ENCODE results near the gene USP36. TPM values are rescaled to one million over a fixed set of nuclear protein-coding genes. Genes with fewer than 3 reads are reported as not detected.

The USP36 gene
- total RNA-seq, 1 donor from 2014 or later, result 53.4 TPM

GRCh38 chr17:78796517-78796900, 44.1 kb downstream of the USP36 start:
- no peak overlapping the region for H3K27ac Mint-ChIP-seq
- H3K9me3 Mint-ChIP-seq, result no peaks in the 10 kb centered on the region
- no peaks in the 10 kb centered on the region for H3K27me3 Mint-ChIP-seq
- peaks cover 10% of the 10 kb centered on the region for H3K4me1 Mint-ChIP-seq (ENCODE audit: unreplicated experiment)
- H3K36me3 Mint-ChIP-seq, result peaks cover 48% of the 10 kb centered on the region
- TF ChIP-seq CTCF (conservative IDR thresholded peaks at IDR 0.05), result no peak
- no peak overlapping the region for H3K4me3 Mint-ChIP-seq
- no peak for DNase-seq (ENCODE audit: extremely low spot score, unreplicated experiment)

- no peak for TF ChIP-seq CTCF (conservative IDR thresholded peaks at IDR 0.05)
- H3K4me1 Mint-ChIP-seq (ENCODE audit: unreplicated experiment), result peaks cover 14% of the 10 kb centered on the region
- no peaks in the 10 kb centered on the region for H3K27me3 Mint-ChIP-seq
- no peak overlapping the region for H3K4me3 Mint-ChIP-seq
- H3K9me3 Mint-ChIP-seq, result no peaks in the 10 kb centered on the region
- H3K27ac Mint-ChIP-seq, result no peak overlapping the region
- no peak for DNase-seq (ENCODE audit: extremely low spot score, unreplicated experiment)
- H3K36me3 Mint-ChIP-seq, result peaks cover 45% of the 10 kb centered on the region
Measured at GRCh38 chr17:78795861-78796516, 44.6 kb downstream of the USP36 start.

GRCh38 chr17:78794864-78795640, 45.6 kb downstream of the USP36 start:
- Mint-ChIP-seq H3K36me3 (peaks cover 45% of the 10 kb centered on the region), H3K9me3 (no peaks in the 10 kb centered on the region), H3K4me1 (ENCODE audit: unreplicated experiment) (peaks cover 19% of the 10 kb centered on the region), H3K27me3 (no peaks in the 10 kb centered on the region), H3K27ac (no peak overlapping the region), H3K4me3 (no peak overlapping the region)
- no peak for TF ChIP-seq CTCF (conservative IDR thresholded peaks at IDR 0.05)
- no peak for DNase-seq (ENCODE audit: extremely low spot score, unreplicated experiment)

- H3K36me3 Mint-ChIP-seq, result peaks cover 45% of the 10 kb centered on the region
- H3K27ac Mint-ChIP-seq, result no peak overlapping the region
- H3K4me1 Mint-ChIP-seq (ENCODE audit: unreplicated experiment), result peaks cover 24% of the 10 kb centered on the region
- no peaks in the 10 kb centered on the region for H3K27me3 Mint-ChIP-seq
- H3K9me3 Mint-ChIP-seq, result no peaks in the 10 kb centered on the region
- H3K4me3 Mint-ChIP-seq, result no peak overlapping the region
- no peak for DNase-seq (ENCODE audit: extremely low spot score, unreplicated experiment)
- no peak for TF ChIP-seq CTCF (conservative IDR thresholded peaks at IDR 0.05)
Measured at GRCh38 chr17:78794399-78794798, 46.2 kb downstream of the USP36 start.

GRCh38 chr17:78793968-78794367, 46.6 kb downstream of the USP36 start:
- Mint-ChIP-seq H3K36me3 (peaks cover 42% of the 10 kb centered on the region), H3K27ac (no peak overlapping the region)

More at GRCh38 chr17:78793968-78794367, 46.6 kb downstream of the USP36 start:
- H3K4me1 Mint-ChIP-seq (ENCODE audit: unreplicated experiment), result peaks cover 25% of the 10 kb centered on the region
- H3K4me3 Mint-ChIP-seq, result peak overlapping the region; percentile 14
- no peaks in the 10 kb centered on the region for H3K9me3 Mint-ChIP-seq
- no peak for TF ChIP-seq CTCF (conservative IDR thresholded peaks at IDR 0.05)
- H3K27me3 Mint-ChIP-seq, result no peaks in the 10 kb centered on the region
- no peak for DNase-seq (ENCODE audit: extremely low spot score, unreplicated experiment)

Data from type B pancreatic cell (in vitro differentiated cells).